K562 (cell line): ENCODE data around the gene GUCY2D. TPM values are rescaled to one million over a fixed set of nuclear protein-coding genes. Genes with fewer than 3 reads are reported as not detected.

ENCODE experiments used
- ATAC-seq: fragments of 200-7000 bp; cut with Tn5 transposase; 3 replicates; pipeline ENCODE4 v1.9.1; 2020; ENCODE audit warnings: moderate library complexity
- BruUV-seq: library from RNA; stranded (reverse); fragments of 400-500 nt; replicated peaks from 2 replicates; lab custom pipeline; 2021; lab: Mats Ljungman, UMichigan
- CTCF ChIA-PET: fragments of 300-600 bp; formaldehyde crosslinking; extraction: SDS; loops from one replicate; lab custom pipeline; 2021; ENCODE audit warnings: low intra/inter-chr PET ratio; lab: Yijun Ruan, JAX
- POLR2A ChIA-PET: fragments of 300-600, 350-650 bp; sonication (Branson Sonifier 250); formaldehyde crosslinking; extraction: SDS; loops from one replicate; lab custom pipeline; 2021; ENCODE audit warnings: antibody characterized with exemption, inconsistent platforms; lab: Yijun Ruan, JAX
- DNase-seq, 4 experiments: peaks; one replicate each; pipeline versions ENCODE4 v3.0.0 to v3.0.0-alpha.2; 2011 to 2018; ENCODE audit warnings: low spot score in 3 of 4, mixed read lengths in 3 of 4; ENCODE audit errors: extremely low read depth in 1 of 4
- FAIRE-seq: peaks from 2 replicates; lab custom pipeline; 2011; peaks lifted over from hg19 to GRCh38; lab: Jason Lieb, UNC
- H2AFZ ChIP-seq: 2 replicates; pipeline ENCODE4 v1.6.0; 2011; ENCODE audit warnings: low read depth, low read length, control low read depth, inconsistent platforms
- H3K27ac ChIP-seq: fragments of 200-600 bp; 3 replicates; pipeline ENCODE4 v1.8.0; 2011; ENCODE audit warnings: low read depth, mild to moderate bottlenecking, control low read depth, inconsistent platforms, low read length, moderate library complexity, mixed read lengths; ENCODE audit errors: extremely low read depth
- H3K27me3 ChIP-seq, 2 experiments: fragments of 300-600 bp in 1 of 2; 2 replicates in 1 of 2; 3 replicates in 1 of 2; pipeline versions ENCODE4 v1.6.0 to v1.8.0; 2011; ENCODE audit warnings: inconsistent platforms in 2 of 2, low read length in 2 of 2, mild to moderate bottlenecking in 1 of 2, mixed read lengths in 1 of 2, moderate library complexity in 1 of 2; ENCODE audit not compliant: control insufficient read depth in 2 of 2, insufficient read depth in 2 of 2
- H3K36me3 ChIP-seq: fragments of 300-600 bp; 3 replicates; pipeline ENCODE4 v1.8.0; 2011; ENCODE audit warnings: mild to moderate bottlenecking, low read length, inconsistent platforms; ENCODE audit not compliant: control insufficient read depth, insufficient read depth
- H3K4me1 ChIP-seq, 2 experiments: fragments of 200-600 bp in 1 of 2; replicated peaks in 1 of 2; 2 replicates in 1 of 2; 3 replicates in 1 of 2; pipeline versions ENCODE4 v1.5.1 to v1.8.0; 2011; ENCODE audit warnings: inconsistent platforms in 2 of 2, low read length in 2 of 2, mild to moderate bottlenecking in 1 of 2, mixed read lengths in 1 of 2, moderate library complexity in 1 of 2; ENCODE audit not compliant: control insufficient read depth in 2 of 2, insufficient read depth in 2 of 2
- H3K4me2 ChIP-seq: 2 replicates; pipeline ENCODE4 v1.6.1; 2011; ENCODE audit warnings: low read length, control low read depth, inconsistent platforms, mixed read lengths; ENCODE audit not compliant: insufficient read depth
- H3K4me3 ChIP-seq: fragments of 200-600 bp; sonication (generic), shearing (Covaris generic); 2 replicates; pipeline ENCODE4 v1.5.1; 2016; ENCODE audit warnings: control low read depth, inconsistent platforms
- H3K79me2 ChIP-seq: fragments of 200-600 bp; 3 replicates; pipeline ENCODE4 v1.8.0; 2011; ENCODE audit warnings: low read length, inconsistent platforms; ENCODE audit not compliant: control insufficient read depth, insufficient read depth
- H3K9ac ChIP-seq, 2 experiments: 2 replicates each; pipeline versions ENCODE4 v1.6.0 to v1.6.1; 2011; ENCODE audit warnings: low read depth in 2 of 2, low read length in 2 of 2, control low read depth in 1 of 2, inconsistent platforms in 1 of 2, mild to moderate bottlenecking in 1 of 2, mixed read lengths in 1 of 2; ENCODE audit not compliant: insufficient read depth in 1 of 2
- H3K9me1 ChIP-seq: one replicate; pipeline ENCODE4 v1.6.0; 2011; ENCODE audit warnings: inconsistent platforms, mild to moderate bottlenecking, low read length, moderate library complexity; ENCODE audit not compliant: control insufficient read depth, insufficient read depth
- H3K9me3 ChIP-seq: replicated peaks from 2 replicates; pipeline ENCODE4 v1.5.1; 2011; ENCODE audit warnings: low read depth, low read length, inconsistent platforms; ENCODE audit not compliant: control insufficient read depth, insufficient read depth
- H4K20me1 ChIP-seq: replicated peaks from 2 replicates; pipeline ENCODE4 v1.6.1; 2011; ENCODE audit warnings: low read length, inconsistent platforms, mixed read lengths; ENCODE audit not compliant: control insufficient read depth, insufficient read depth
- JUN ChIP-seq, 2 experiments: sonication (generic) in 1 of 2; formaldehyde crosslinking in 1 of 2; IDR thresholded peaks; 2 replicates each; pipeline versions ENCODE4 v1.6.1 to v1.8.0; 2012 to 2022; ENCODE audit warnings: borderline replicate concordance in 2 of 2, mild to moderate bottlenecking in 2 of 2, improper control_type of control experiment in 1 of 2, low read depth in 1 of 2, low read length in 1 of 2, missing genetic modification reagents in 1 of 2
- JUND ChIP-seq, 2 experiments: IDR thresholded peaks; 2 replicates in 1 of 2; 3 replicates in 1 of 2; pipeline ENCODE4 v1.6.1; 2011; ENCODE audit warnings: borderline replicate concordance in 2 of 2, low read depth in 2 of 2, low read length in 2 of 2, improper control_type of control experiment in 1 of 2, missing biosample characterization in 1 of 2, missing genetic modification characterization in 1 of 2, missing genetic modification reagents in 1 of 2
- NFE2 ChIP-seq: IDR thresholded peaks from 2 replicates; pipeline ENCODE4 v1.6.1; 2014; ENCODE audit warnings: antibody characterized with exemption, low read depth
- WGBS: fragments of 100-300 bp; shearing (Covaris generic); methylation state at CpG from one replicate; pipeline ENCODE4 v1.1.6; 2016; ENCODE audit warnings: low coverage, mixed read lengths; ENCODE audit not compliant: insufficient coverage; ENCODE audit errors: missing lambda C conversion rate; 5-methylcytosine and 5-hydroxymethylcytosine counted together
- in situ Hi-C: fragments of 300-500 bp; cut with MboI; formaldehyde crosslinking; loops from 4 replicates; pipeline ENCODE4 v1.15.0; 2018; ENCODE audit warnings: inconsistent platforms, mixed read lengths
- intact Hi-C: fragments of 100-400 bp; cut with micrococcal nuclease; formaldehyde crosslinking; loops from 2 replicates; pipeline ENCODE4 v1.14.2; 2022
- polyA plus RNA-seq, 8 experiments: library from polyadenylated mRNA; depleted of rRNA in 4 of 8; stranded (reverse) in 5 of 8; unstranded in 3 of 8; fragments of >200 nt; fragmentation: Nextera tagmentation in 2 of 8; fragmentation: Illumina TruSeq in 1 of 8; extraction: Ambion mirVana in 2 of 8; extraction: Trizol in 1 of 8; gene quantifications; 2 replicates each; pipeline versions ENCODE4 v1.2.1 to v1.2.3, GENCODE V29; 2011 to 2014; ENCODE audit warnings: inconsistent platforms in 1 of 8, missing spikeins in 1 of 8
- total RNA-seq, 7 experiments: library from RNA; depleted of rRNA in 6 of 7; stranded (reverse); fragments of >200 nt in 6 of 7; fragmentation: Illumina TruSeq in 2 of 7; extraction: Trizol in 2 of 7; gene quantifications; 2 replicates each; pipeline versions ENCODE4 v1.2.1 to v1.2.3, GENCODE V29; 2011 to 2021; ENCODE audit warnings: low replicate concordance in 1 of 7
- TF ChIP-seq, protein P1 (sequence below): fragments of 250-450 bp; sonication (Bioruptor Pico); IDR thresholded peaks from 2 replicates; pipeline ENCODE4 v1.5.0; 2021
- TF ChIP-seq, protein P2 (sequence below), 3 experiments: IDR thresholded peaks in 2 of 3; conservative IDR thresholded peaks in 1 of 3; 2 replicates each; pipeline ENCODE4 v1.5.1; 2011 to 2012; ENCODE audit warnings: low read length in 3 of 3, mild to moderate bottlenecking in 3 of 3, control low read depth in 2 of 3, improper control_type of control experiment in 1 of 3, inconsistent platforms in 1 of 3, low read depth in 1 of 3, mixed read lengths in 1 of 3, moderate library complexity in 1 of 3; ENCODE audit not compliant: insufficient read depth in 2 of 3
- TF ChIP-seq, protein P3 (sequence below), 2 experiments: fragments of 450-650 bp; formaldehyde crosslinking in 1 of 2; IDR thresholded peaks; 2 replicates each; pipeline versions ENCODE4 v1.4.0 to v1.6.1; 2014 to 2020; ENCODE audit warnings: mild to moderate bottlenecking in 2 of 2, borderline replicate concordance in 1 of 2, low read depth in 1 of 2

Gene GUCY2D
- total and polyA plus RNA-seq, 9 of the 15 experiments (the other 6 are each of a cell fraction or from before 2014, with no cell fraction given), result 0.05 TPM; not detected in 8

DNA sequence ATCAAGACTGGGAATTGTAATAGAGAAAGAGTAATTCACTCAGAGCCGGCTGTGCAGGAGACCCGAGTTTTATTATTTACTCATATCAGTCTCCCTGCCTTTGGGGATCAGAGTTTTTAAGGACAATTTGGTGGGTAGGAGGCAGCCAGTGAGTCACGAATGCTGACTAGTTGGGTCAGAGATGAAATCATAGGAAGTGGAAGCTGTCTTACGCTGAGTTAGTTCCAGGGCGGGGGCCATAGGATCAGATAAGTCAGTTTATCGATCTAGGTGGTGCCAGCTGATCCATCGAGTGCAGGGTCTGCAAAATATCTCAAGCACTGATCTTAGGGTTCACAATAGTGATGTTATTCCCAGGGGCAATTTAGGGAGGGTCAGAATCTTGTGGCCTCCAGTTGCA, 20.2 kb upstream of the GUCY2D start (continued):
- TF ChIP-seq, protein P1, sequence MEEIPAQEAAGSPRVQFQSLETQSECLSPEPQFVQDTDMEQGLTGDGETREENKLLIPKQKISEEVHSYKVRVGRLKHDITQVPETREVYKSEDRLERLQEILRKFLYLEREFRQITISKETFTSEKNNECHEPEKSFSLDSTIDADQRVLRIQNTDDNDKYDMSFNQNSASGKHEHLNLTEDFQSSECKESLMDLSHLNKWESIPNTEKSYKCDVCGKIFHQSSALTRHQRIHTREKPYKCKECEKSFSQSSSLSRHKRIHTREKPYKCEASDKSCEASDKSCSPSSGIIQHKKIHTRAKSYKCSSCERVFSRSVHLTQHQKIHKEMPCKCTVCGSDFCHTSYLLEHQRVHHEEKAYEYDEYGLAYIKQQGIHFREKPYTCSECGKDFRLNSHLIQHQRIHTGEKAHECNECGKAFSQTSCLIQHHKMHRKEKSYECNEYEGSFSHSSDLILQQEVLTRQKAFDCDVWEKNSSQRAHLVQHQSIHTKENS (CRISPR knock-in tag), result no peak
- TF ChIP-seq JUN (IDR thresholded peaks at IDR 0.05; ENCODE audit: borderline replicate concordance, low read depth, low read length), result 0 out of 2 replicates have a peak, but pooled peaks have one; percentile 41
- no peak for TF ChIP-seq JUN (CRISPR knock-in tag; IDR thresholded peaks at IDR 0.05; ENCODE audit: borderline replicate concordance)
- peak; percentile 50; the same call in 1 of the 2 replicates for TF ChIP-seq JUND (IDR thresholded peaks at IDR 0.05; ENCODE audit: borderline replicate concordance, low read depth, low read length)
- peak; percentile 26; the same call in 1 of the 3 replicates for TF ChIP-seq JUND (tag; IDR thresholded peaks at IDR 0.05; ENCODE audit: borderline replicate concordance, low read depth, low read length)

DNA sequence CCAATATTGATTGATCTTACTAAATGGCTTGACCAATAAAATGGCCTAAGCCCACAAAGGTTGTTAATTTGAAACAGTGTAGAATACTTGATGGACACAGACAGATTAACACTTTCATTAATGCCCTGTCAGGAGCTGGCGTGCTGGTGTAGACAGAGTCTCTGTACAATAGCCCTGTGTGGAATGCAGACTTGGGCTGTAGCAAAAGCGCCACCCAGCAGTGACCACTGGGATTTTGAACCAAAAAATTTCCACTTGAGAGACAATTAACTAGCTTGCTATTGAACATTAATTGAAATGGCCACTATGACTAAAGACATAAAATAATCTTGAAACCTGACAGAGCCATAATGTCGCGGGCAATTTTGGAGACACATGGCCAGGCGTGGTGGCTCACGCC, 19.7 kb upstream of the GUCY2D start:
- no peak overlapping the region for H3K4me2 ChIP-seq
- H3K9me1 ChIP-seq, result no peaks in the 10 kb centered on the region
- H3K79me2 ChIP-seq, result no peaks in the 10 kb centered on the region
- peaks cover 6 to 31% of the 10 kb centered on the region in 2 experiments for H3K27me3 ChIP-seq
- no peaks in the 10 kb centered on the region for H3K4me1 ChIP-seq
- no peaks in the 10 kb centered on the region for H4K20me1 ChIP-seq
- peak in 1 of 4 experiments; percentile 21 for DNase-seq
- 8% methylated on average over 6 of the region's 6 CpGs for WGBS
- no TSS peak for BruUV-seq
- H3K27ac ChIP-seq, result no peak overlapping the region
- ATAC-seq, result peak; percentile 44; the same call in 2 of the 3 replicates
- H3K36me3 ChIP-seq, result no peaks in the 10 kb centered on the region
- no peaks in the 10 kb centered on the region for H3K9me3 ChIP-seq
- no peak overlapping the region for H3K4me3 ChIP-seq
- H2AFZ ChIP-seq, result no peak overlapping the region
- no peak overlapping the region for H3K9ac ChIP-seq
- POLR2A ChIA-PET, result interaction anchor here (0.7 to 1.1 kb wide), 2 partner anchors 118 to 238 kb away, joined by 3 to 4 read pairs; no protein-coding TSS in a partner anchor
- in situ Hi-C loops (loop anchor here (10.0 kb wide), 1 partner anchor 238 kb away; no protein-coding TSS in a partner anchor), intact Hi-C loops (no loop called here)
- no peak for FAIRE-seq
- CTCF ChIA-PET, result interaction anchor here (0.5 kb wide), 1 partner anchor 69 kb away, joined by 3 read pairs; no protein-coding TSS in a partner anchor
- TF ChIP-seq, protein P2, sequence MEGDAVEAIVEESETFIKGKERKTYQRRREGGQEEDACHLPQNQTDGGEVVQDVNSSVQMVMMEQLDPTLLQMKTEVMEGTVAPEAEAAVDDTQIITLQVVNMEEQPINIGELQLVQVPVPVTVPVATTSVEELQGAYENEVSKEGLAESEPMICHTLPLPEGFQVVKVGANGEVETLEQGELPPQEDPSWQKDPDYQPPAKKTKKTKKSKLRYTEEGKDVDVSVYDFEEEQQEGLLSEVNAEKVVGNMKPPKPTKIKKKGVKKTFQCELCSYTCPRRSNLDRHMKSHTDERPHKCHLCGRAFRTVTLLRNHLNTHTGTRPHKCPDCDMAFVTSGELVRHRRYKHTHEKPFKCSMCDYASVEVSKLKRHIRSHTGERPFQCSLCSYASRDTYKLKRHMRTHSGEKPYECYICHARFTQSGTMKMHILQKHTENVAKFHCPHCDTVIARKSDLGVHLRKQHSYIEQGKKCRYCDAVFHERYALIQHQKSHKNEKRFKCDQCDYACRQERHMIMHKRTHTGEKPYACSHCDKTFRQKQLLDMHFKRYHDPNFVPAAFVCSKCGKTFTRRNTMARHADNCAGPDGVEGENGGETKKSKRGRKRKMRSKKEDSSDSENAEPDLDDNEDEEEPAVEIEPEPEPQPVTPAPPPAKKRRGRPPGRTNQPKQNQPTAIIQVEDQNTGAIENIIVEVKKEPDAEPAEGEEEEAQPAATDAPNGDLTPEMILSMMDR (IDR thresholded peaks at IDR 0.05 in 2 of 3, conservative IDR thresholded peaks at IDR 0.05 in 1 of 3; ENCODE audit: insufficient read depth in 2 of 3, low read depth in 1 of 3, low read length in 3 of 3), result peak; percentile 27 to 43 (median 34); a peak in 4 of 6 replicates
- TF ChIP-seq NFE2, result no peak
- TF ChIP-seq, protein P3, sequence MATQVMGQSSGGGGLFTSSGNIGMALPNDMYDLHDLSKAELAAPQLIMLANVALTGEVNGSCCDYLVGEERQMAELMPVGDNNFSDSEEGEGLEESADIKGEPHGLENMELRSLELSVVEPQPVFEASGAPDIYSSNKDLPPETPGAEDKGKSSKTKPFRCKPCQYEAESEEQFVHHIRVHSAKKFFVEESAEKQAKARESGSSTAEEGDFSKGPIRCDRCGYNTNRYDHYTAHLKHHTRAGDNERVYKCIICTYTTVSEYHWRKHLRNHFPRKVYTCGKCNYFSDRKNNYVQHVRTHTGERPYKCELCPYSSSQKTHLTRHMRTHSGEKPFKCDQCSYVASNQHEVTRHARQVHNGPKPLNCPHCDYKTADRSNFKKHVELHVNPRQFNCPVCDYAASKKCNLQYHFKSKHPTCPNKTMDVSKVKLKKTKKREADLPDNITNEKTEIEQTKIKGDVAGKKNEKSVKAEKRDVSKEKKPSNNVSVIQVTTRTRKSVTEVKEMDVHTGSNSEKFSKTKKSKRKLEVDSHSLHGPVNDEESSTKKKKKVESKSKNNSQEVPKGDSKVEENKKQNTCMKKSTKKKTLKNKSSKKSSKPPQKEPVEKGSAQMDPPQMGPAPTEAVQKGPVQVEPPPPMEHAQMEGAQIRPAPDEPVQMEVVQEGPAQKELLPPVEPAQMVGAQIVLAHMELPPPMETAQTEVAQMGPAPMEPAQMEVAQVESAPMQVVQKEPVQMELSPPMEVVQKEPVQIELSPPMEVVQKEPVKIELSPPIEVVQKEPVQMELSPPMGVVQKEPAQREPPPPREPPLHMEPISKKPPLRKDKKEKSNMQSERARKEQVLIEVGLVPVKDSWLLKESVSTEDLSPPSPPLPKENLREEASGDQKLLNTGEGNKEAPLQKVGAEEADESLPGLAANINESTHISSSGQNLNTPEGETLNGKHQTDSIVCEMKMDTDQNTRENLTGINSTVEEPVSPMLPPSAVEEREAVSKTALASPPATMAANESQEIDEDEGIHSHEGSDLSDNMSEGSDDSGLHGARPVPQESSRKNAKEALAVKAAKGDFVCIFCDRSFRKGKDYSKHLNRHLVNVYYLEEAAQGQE (IDR thresholded peaks at IDR 0.05; ENCODE audit: borderline replicate concordance), result peak; percentile 31; the same call in 1 of the 2 replicates
- TF ChIP-seq, protein P3 (CRISPR knock-in tag; IDR thresholded peaks at IDR 0.05; ENCODE audit: low read depth), result no peak
